ENCODE data around the gene TENM4.

Gene TENM4

DNA sequence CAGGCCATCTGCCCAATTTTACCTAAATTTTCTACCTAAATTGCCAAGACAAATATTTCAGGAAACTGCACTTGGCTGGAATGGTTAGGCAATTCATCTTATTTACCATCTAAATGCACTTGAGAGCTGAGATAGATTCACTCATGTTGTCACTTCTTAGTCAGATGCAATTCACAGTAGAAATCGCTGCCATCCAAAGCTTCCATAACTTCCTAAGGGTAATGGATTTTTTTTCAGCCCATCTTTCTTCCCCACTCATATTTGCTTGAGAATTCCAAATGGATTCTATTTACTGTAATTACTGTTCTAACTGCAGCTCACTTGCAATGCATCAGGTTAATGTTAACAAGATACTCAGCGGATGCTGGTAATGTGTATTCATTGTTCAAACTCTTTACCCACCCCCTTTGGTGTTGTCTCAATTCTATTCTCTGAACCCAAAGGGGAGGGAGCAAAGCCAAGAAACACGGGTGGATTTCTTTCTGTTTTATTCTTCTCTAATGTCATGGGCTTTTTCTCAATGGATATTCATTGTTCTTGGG, 96.0 kb downstream of the TENM4 start:
- no peak for DNase-seq (ENCODE audit: low read depth in 2 of 2)

DNA sequence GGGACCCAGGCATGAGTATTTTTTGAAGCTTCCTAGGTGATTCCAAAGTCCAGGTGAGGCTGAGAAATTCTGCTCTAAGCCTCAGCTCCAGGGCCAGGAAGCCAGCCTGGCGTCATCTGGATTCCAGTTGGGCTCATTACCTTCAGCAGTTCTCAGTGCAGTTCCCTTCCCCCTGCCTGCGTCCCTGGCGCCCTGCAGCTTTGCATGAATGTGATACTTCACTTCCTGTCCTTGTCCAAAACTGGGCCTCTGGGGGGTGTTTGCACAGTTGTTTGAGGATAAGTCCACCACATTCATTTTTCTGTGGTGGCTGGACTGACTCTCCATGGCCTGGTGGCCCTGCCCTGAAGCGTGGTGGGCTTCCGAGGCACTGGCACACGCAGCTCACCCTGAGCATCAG, 98.1 kb downstream of the TENM4 start:
- DNase-seq (ENCODE audit: low read depth in 2 of 2): no peak

DNA sequence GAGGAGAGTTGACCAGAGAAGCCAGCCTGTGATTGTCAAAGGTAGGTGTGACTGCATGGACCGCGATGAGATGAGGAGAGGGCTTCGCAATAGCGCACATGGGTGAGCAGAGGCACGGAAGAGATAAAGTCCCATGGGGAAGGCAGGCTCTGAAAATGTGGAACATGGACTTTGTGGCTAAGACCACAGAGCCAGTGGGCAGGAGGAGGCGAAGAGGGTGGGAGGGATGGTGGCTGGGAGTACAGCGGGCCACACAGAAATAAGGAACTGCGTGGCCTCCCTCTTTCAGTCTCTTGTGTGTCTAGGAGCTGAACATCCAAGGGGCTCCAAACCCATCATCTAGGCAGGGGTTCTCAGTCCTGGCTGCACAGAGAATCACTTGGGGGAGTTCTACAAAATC, 98.6 kb downstream of the TENM4 start:
- no peak for DNase-seq (ENCODE audit: low read depth in 2 of 2)

DNA sequence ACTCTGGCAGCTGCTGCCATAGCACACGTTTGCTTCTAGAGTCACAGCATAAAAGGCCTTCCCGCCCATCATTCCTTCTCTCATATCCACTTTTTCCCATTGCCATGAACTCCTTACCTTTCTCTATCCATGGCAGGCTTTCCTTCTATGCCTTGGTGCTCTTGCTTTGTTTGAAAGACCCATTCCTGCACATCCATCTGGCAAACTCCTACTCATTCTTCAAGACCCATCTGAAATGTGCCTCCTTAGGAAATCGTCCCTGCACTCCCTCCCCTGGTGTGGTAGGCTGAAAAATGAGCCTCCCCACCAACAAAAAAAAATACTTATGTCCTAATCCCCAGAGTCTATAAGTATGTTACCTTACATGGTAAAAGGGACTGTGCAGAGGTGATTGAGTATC, 100.3 kb downstream of the TENM4 start:
- DNase-seq (ENCODE audit: low read depth in 2 of 2): no peak

DNA sequence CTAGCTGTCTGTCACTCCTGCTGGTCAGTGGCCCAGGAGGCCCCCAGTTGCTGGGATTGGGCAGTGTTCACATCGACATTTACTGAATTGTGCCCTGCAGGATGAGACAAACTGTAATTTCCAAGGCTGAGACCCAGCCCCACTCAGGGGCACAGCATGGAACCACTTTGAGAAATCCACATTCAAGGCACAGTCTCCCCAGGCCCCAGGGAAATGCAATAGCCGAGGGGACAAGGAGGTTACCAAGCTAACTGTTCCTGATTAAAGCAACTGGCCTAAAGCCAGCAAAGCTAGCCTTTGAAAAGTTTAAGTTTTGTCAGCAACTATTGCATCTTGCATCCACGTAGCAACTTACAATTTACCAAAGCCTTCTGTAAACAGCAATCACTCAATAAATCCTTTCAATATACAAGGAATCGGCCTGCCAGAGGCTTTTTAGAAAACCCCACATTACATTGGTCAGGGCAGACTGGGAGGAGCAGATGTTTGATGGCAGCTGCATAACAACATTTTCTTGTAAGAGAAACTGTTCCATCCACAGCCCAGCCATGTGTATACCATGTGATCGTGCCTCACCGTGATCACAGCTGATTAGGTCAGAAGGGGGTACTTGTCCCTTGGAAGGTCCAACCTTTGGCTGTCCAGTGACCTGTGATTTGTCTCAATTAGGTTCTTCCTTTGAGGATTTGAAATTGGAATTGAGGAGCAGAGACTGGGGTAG, 103.9 kb downstream of the TENM4 start:
- DNase-seq (ENCODE audit: low read depth in 2 of 2): no peak

DNA sequence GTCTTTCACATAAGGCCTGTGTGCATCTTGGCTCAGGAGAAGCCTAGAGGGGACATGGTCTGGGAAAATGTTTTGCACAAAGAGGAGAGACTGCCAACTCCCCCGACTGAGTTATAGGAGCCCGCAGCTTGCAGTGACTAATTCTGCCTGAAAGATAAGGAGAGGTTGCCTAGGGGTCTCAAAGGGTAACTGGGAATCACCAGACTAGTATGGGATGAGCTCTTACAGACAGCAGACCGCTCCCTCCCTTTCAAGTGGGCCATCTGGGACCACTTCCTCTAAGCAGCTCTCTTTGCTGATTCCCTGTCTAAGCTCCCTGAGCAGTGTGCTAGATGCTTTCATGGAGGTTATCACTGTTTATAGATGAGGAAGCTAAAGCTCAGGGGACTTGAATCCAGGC, 105.1 kb downstream of the TENM4 start:
- no peak for DNase-seq (ENCODE audit: low read depth in 2 of 2)

DNA sequence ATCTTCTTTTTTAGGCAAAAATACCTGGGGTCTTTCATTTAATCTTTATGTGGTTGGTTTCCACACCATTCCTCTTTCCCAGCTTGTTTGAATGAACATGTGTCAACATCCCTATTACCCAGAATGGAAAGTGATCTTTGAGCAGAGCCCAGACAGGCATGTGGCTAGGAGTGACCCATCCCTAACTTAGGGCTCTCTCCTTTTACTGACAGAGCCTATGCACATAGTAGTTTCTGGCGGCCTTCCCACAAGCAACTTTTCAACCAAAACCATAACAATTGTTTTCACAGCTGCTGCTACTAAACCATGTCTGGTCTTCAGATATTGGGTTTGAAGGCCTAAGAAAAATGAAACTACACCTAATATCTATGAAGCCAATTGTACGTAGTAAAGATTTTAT, 107.5 kb downstream of the TENM4 start:
- no peak for DNase-seq (ENCODE audit: low read depth in 2 of 2)

DNA sequence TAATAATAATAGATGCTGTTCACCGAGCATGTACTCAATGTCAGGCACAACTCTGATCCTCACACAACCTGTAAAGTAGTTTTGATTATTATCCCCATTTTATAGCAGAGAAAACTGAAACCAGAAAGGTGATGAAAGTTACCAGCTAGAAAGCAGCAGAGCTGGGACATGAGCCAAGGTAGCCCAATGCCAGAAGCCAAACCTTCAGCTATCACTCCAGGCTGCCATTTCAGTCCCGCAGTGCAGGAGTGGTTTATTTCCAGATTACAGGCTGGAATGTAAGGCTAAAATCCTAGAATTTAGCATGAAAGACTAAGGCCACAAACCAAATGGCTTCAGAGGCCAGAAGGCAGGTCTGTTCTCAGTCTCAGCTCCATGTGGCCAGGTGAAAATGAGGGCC, 108.8 kb downstream of the TENM4 start:
- no peak for DNase-seq (ENCODE audit: low read depth in 2 of 2)

DNA sequence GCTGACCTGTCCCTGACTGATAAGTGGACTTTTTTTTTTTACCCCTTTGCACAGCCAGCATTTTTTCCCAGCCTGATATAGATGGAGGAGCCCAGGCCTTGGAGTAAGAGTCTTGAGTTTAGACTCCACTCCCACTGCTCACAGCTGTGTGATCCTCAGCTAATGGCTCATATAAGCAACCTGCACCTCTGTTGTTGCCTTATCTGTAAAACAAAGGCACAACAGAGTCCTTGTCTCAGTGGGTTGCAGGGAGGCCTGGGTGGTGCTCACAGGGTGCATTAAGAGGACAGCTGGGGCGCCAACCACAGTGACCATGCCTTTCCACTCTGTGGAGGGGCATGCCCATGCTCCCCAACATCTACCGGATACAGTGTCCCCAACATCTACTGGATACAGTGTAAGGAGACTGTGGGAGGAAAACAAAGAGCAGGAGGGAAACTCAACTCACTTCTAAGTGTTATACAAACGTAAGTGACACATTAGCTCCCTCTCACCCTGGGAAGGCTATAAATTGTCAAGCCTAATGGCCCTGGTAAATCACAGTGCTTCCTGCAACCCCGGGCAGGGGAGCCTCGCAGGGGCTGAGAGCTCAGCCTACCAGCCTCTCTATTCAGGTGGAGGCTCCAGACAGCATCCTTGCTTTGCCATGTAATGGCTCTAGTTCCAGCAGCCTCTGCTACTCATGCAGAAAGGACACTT, 109.5 kb downstream of the TENM4 start:
- DNase-seq (ENCODE audit: low read depth in 2 of 2): no peak

DNA sequence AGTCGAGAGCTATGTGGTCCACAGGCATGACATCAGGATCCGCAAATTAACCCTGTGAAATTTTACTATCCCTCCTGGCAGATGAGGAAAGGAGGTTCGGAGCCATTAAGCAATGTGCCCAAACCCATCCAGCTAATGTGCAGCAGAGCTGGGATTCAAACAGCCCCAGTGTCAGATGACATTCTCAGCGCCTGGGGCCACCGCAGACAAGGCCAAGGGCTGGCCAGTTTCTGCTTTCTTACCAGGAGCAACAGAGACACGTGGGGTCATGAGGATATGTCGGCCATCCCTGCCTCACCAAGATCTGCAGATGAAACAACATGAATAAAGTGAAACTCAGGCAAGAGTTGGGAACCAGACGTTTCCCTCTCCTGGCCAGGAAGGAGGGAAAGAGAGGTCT, 110.2 kb downstream of the TENM4 start:
- DNase-seq (ENCODE audit: low read depth in 2 of 2): no peak

DNA sequence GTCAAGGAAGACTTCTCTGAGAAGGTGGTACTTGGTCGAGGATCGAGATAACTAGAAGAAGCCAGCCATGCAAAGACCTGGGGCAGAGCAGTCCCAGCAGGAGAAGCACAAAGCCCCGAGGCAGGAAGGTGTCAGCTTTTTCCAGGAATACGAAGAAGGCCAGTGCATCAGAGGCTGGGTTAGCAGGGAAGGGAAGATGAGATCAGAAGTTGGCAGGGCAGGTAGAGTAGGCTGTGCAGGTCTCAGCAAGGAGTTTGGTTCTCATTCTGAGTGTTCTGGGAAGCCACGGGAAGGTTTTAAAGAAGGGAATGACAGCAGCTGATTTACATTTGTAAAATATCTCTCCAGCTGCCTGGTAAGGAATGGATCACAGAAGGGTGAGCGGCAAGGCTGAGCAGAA, 111.3 kb downstream of the TENM4 start:
- no peak for DNase-seq (ENCODE audit: low read depth in 2 of 2)

DNA sequence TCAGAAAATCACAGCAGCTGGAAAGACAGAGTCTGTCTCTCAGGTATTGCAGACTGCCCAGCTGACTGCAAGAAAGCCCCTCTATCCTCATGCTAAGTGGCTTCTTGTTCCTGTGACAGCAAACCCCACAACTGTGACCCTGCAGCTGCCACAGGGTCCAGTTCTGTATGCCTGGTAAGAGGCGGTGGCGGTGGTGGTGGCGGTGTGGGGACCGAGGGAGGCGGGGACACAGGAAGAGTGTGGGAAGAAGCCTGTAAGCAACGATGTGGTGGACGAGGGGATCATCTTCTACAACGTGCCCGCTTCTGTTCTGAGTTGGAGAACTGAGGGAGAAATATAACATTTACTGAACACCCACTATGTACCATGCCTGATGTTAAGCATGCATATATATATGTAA, 112.4 kb downstream of the TENM4 start:
- DNase-seq (ENCODE audit: low read depth in 2 of 2): no peak

DNA sequence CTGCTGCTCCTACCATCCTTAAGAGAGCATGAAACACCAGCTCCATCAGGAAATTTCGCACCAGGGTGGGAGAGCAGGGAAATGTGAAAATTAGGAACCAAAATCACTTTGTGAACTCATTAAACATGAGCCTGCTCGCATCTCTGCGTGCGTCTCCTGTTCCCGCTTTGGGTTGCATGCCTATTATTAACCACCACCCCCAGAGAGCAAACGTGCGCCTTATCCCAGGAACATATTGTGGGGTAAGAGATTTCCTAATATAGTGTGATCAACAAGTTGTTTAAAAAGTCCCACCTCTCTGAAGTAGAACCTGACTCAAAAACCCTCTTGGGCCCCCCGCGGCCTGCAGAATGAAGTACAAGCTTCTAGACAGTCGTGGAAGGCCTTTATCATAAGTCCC, 115.0 kb downstream of the TENM4 start:
- no peak for DNase-seq (ENCODE audit: low read depth in 2 of 2)

DNA sequence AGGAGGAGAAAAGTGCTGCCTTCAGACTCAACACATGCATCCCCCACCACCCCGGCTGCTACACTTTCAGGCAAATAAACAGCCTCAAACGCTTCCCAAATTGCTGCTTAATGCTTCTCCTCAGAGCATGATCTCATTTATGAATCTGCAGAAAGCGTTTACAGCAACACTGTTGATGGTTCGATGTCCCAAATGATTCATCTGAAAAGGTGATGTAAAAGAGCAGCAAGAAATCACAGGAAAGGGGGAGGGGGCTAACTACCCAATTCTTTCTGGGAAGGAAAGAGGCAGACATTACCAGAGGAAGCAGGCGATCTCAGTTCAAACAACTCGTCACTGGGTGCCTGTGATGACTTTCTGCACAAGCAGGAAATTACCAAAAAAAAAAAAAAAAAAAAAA, 119.6 kb downstream of the TENM4 start:
- no peak for DNase-seq (ENCODE audit: low read depth in 2 of 2)

DNA sequence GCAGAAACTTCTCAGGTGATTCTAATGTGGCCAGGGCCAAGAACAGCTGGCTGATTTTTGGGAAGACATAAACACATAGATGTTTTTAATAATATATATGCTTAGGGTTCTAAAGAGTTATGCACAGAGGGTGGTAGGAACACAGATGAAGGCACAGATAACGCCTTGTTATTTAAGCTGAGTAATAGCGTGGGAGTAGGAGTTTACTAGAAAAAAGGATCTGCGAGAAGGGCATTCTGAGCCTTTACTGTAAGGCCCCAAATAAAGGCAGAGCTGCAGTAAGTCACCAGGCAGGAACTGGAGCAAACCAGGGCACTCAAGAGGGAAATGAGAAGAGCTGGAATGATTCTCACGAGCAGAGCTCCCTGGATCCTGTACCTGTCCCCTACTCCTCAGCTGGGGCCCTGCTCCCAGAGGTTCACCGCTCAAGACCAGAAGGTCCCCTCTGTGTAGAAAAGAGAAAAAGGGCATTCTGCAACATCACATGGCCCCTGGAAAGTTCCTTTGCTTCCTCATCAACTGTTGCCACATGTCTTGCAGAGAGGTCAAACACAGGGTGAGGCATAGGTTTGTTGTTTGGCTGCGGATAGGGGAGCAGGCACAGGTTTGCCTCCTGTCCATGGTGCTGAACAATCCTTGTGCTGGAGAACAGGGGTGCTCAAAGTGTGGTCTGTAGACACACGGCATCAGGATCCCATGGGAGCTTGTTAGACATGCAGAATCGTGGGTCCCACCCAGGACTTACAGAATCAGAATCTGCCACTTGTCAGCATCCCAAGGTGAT, 125.7 kb downstream of the TENM4 start:
- DNase-seq (ENCODE audit: low read depth in 2 of 2): no peak

DNA sequence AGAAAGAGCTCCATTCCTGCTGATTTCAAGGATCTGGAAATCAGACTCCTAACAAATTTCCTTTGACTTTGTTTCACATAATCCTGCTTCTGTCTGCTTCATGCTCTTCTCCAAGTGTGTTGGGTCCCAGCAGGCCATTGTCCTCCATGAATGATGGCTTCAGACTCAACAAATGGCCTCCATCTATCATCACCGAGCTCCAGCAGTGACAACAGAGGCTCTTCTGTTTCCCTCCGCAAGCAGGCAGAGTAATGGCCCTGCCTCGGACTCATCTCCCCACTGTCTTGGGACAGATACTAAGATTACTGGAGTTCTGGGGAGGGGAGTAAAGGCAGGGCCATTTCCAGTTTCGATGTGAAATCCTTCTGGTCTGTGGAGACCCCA, 127.3 kb downstream of the TENM4 start:
- DNase-seq (ENCODE audit: low read depth in 2 of 2): no peak

DNA sequence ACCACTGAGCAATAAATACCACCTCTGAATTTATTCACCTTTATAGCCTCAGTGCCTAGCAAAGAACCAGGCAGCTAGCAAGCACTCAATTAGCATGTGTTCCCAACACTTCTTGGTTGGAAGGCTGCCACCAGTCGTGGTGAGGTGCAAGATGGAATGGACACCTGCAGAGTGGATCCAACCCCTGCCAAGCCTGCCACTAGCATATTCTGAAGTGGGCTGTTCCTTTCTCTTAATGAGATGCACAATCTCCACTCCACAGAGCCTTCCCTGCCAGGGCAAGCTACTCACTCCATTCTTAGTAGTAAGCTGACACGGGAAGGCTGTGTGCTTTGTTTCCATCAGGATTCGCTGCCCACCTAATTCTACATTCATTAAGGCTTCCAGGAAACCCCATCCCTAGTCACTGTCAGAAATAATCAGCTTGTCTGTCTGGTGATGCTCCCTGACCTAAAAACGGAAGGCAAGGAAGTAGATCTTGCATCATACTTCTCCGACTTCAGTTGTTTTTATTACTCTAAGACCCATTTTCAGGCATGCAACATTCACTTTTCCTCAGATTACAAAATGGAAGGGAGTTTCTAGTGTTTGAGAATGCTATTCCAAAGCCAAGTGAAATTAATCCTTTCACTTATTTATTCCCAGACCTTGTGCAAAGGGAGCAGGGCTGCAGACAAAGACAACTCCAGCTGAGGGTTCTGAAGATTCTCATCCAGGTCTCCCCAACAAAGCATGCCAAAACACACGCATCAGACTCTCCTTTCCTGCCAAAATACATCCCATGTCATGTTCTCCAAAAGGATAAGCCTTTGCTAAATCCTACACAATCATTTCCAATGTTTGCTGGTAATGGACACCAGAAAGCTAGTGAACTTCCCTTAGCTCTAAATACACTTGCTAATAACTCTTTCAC, 128.0 kb downstream of the TENM4 start:
- no peak for DNase-seq (ENCODE audit: low read depth in 2 of 2)

DNA sequence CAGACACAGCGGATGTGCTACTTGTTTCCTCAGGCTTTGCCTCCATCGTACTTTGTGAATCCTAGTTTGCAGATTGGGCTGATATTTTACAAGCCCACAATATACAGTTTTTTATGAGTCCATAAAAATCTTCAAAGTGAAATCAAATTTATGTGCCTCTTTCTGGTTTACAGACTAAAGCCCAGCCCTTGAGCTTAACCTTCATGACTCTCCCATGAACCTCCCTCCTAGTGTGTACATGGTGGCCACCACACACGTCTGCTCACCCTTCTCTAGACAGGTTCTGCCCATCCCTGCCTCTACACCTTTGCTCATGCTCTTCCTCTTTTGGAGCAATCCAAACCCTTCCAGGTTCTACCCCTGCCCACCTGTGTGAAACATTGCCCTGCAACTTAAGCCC, 129.4 kb downstream of the TENM4 start:
- DNase-seq (ENCODE audit: low read depth in 2 of 2): no peak

DNA sequence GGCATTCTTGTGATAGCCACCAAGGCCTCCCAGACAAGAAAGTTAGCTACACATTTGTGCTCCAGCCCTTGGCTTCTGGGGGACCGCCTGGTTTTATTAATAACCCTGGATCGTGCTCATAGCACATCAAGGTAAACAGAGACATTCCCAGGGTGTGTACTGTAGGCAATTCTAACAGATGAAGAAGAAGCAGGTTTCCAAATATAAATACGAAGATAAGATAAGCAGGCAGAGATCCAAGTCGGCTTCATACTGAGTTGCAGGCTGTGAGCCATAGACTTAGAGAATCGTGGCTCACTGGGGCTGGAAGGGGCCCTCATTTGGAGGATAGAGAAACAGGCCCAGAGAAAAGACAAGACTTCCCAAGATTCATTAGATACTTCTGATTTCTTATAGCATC, 131.4 kb downstream of the TENM4 start:
- no peak for DNase-seq (ENCODE audit: low read depth in 2 of 2)

DNA sequence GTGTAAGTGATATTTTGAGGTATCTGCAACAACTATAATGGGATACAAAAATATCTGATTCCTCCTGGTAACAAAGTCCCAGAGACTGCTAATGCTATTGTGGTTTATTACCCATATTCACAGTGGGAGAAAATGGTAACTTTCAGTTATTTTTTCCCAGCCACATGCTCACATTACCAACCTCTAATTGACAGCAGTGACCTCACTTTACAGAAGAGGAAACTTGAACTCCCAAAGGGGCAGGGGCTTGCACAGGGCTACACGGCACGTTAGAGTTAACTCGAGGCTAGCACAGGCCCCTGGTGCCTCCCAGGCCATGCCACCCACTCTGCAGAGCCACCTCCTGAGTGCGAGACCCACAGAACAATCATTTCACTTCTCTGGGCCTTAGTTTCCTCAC, 132.4 kb downstream of the TENM4 start:
- DNase-seq (ENCODE audit: low read depth in 2 of 2): no peak

DNA sequence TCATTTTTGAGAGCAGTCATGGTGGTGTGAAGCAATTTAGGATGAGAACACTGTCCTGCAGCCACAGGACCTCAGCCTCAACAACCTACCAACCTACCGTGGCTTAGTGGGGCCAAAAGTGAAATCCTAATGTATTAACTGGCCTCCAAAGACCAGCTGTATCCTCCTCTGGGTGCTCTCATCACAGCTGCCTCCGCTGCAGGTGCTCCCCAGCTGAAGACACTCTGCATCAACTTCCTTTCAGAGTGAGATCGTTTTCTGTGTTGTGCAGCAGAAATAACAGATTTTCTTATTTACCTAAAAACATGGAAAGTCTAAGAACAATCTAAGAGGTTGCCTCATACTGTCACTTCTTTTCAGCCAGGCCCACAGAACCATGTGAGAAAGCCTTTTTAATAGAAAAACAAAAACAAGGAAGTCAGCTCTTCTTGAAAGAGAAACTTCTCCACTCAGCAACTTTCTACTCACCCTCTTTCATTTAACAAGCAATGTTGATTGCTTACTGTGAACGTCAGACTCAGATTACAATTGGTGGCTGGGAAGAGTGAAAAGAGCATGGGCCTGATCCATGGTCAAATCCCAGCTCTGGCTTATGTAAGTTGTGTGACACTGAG, 136.1 kb downstream of the TENM4 start:
- no peak for DNase-seq (ENCODE audit: low read depth in 2 of 2)

Measured in stimulated activated CD8-positive, alpha-beta memory T cell treated with anti-CD3 and anti-CD28 coated beads, Interleukin-15, amount 100 ng/mL, for 48 hours (primary cell).